HepG2 (cell line): ENCODE results near the gene PKN2. TPM values are rescaled to one million over a fixed set of nuclear protein-coding genes. Genes with fewer than 3 reads are reported as not detected.

Source experiments
- BCLAF1 ChIP-seq: fragments of 450-650 bp; IDR thresholded peaks from 2 replicates; pipeline ENCODE4 v1.6.1; 2017; ENCODE audit warnings: mild to moderate bottlenecking
- FOXK1 ChIP-seq: sonication (generic); formaldehyde crosslinking; IDR thresholded peaks from 2 replicates; pipeline ENCODE4 v1.4.0; 2020; ENCODE audit warnings: low read depth, missing genetic modification reagents, borderline replicate concordance
- HIC2 ChIP-seq: sonication (generic); formaldehyde crosslinking; IDR thresholded peaks from 2 replicates; pipeline ENCODE4 v1.9.0; 2022; ENCODE audit warnings: low read depth, missing genetic modification reagents
- HNRNPL ChIP-seq: fragments of 200-400 bp; formaldehyde crosslinking; IDR thresholded peaks from 2 replicates; pipeline ENCODE4 v1.6.1; 2017; ENCODE audit warnings: mild to moderate bottlenecking, low read depth, low read length
- IKZF5 ChIP-seq: IDR thresholded peaks from 2 replicates; pipeline ENCODE4 v1.6.1; 2018; ENCODE audit warnings: missing genetic modification reagents, mild to moderate bottlenecking, missing compliant biosample characterization
- KDM6A ChIP-seq: IDR thresholded peaks from 2 replicates; pipeline ENCODE4 v1.6.1; 2016; ENCODE audit warnings: low read depth
- MTF1 ChIP-seq: sonication (generic); formaldehyde crosslinking; IDR thresholded peaks from 2 replicates; pipeline ENCODE4 v1.5.0; 2020; ENCODE audit warnings: missing genetic modification reagents
- SMAD3 ChIP-seq: sonication (generic); formaldehyde crosslinking; IDR thresholded peaks from 2 replicates; pipeline ENCODE4 v1.4.0; 2020; ENCODE audit warnings: missing genetic modification reagents
- TFAP4 ChIP-seq: sonication (generic); IDR thresholded peaks from 2 replicates; pipeline ENCODE4 v1.6.1; 2016; ENCODE audit warnings: low read depth, borderline replicate concordance
- THRA ChIP-seq: sonication (generic); formaldehyde crosslinking; IDR thresholded peaks from 2 replicates; pipeline ENCODE4 v1.4.0; 2020; ENCODE audit warnings: missing genetic modification reagents, borderline replicate concordance
- ZFP91 ChIP-seq: sonication (generic); formaldehyde crosslinking; IDR thresholded peaks from 2 replicates; pipeline ENCODE4 v1.9.0; 2022; ENCODE audit warnings: missing genetic modification reagents, mild to moderate bottlenecking, borderline replicate concordance
- ZNF180 ChIP-seq: sonication (generic); formaldehyde crosslinking; IDR thresholded peaks from 2 replicates; pipeline ENCODE4 v1.4.0; 2020; ENCODE audit warnings: low read depth, missing genetic modification reagents, borderline replicate concordance
- ZNF224 ChIP-seq: sonication (generic); formaldehyde crosslinking; IDR thresholded peaks from 2 replicates; pipeline ENCODE4 v1.5.0; 2020; ENCODE audit warnings: mild to moderate bottlenecking, missing genetic modification reagents
- ZNF230 ChIP-seq: sonication (generic); formaldehyde crosslinking; IDR thresholded peaks from 2 replicates; pipeline ENCODE4 v1.4.0; 2020; ENCODE audit warnings: mild to moderate bottlenecking, missing genetic modification reagents
- ZNF329 ChIP-seq: sonication (generic); formaldehyde crosslinking; IDR thresholded peaks from 2 replicates; pipeline ENCODE4 v1.9.0; 2021; ENCODE audit warnings: low read depth, mild to moderate bottlenecking, missing genetic modification reagents
- ZNF629 ChIP-seq: sonication (generic); formaldehyde crosslinking; conservative IDR thresholded peaks from 2 replicates; pipeline ENCODE4 v1.5.0; 2020; ENCODE audit warnings: missing genetic modification reagents
- ZNF790 ChIP-seq: sonication (generic); formaldehyde crosslinking; IDR thresholded peaks from 2 replicates; pipeline ENCODE4 v1.8.0; 2022; ENCODE audit warnings: missing genetic modification reagents, mild to moderate bottlenecking, borderline replicate concordance
- ZNF891 ChIP-seq: sonication (generic); formaldehyde crosslinking; IDR thresholded peaks from 2 replicates; pipeline ENCODE4 v1.5.0; 2020; ENCODE audit warnings: mild to moderate bottlenecking, missing genetic modification reagents
- polyA plus RNA-seq, 8 experiments: library from polyadenylated mRNA; depleted of rRNA in 3 of 8; stranded (reverse) in 7 of 8; unstranded in 1 of 8; fragments of >200 nt; fragmentation: Illumina TruSeq in 4 of 8; extraction: Trizol in 4 of 8; gene quantifications; 2 replicates each; pipeline versions ENCODE4 v1.2.1 to v1.2.3, GENCODE V29; 2011 to 2016; ENCODE audit warnings: low read depth in 4 of 8, missing spikeins in 1 of 8, mixed read lengths in 1 of 8; ENCODE audit not compliant: insufficient read depth in 1 of 8
- total RNA-seq, 5 experiments: library from RNA; depleted of rRNA; stranded (reverse); fragments of >200 nt; fragmentation: Illumina TruSeq; extraction: Trizol; gene quantifications; 2 replicates each; pipeline ENCODE4 v1.2.3, GENCODE V29; 2016; ENCODE audit warnings: low read depth in 1 of 5

Gene PKN2
- total and polyA plus RNA-seq, 2 of the 13 experiments (the other 11 are each of a cell fraction or from before 2014, with no cell fraction given), result 17.0 to 29.4 TPM

- no peak for TF ChIP-seq ZNF790 (CRISPR knock-in tag)
- no peak for TF ChIP-seq HIC2 (CRISPR knock-in tag)
- peak; percentile 44; the same call in 1 of the 2 replicates for TF ChIP-seq TFAP4
- no peak for TF ChIP-seq ZNF224 (CRISPR knock-in tag)
- TF ChIP-seq KDM6A (CRISPR knock-in tag), result no peak
- peak; percentile 70; the same call in 1 of the 2 replicates for TF ChIP-seq FOXK1
- no peak for TF ChIP-seq MTF1 (CRISPR knock-in tag)
- TF ChIP-seq ZFP91 (CRISPR knock-in tag), result peak; percentile 86; the same call in 1 of the 2 replicates
- TF ChIP-seq THRA, result peak; percentile 72; the same call in 1 of the 2 replicates
- TF ChIP-seq HNRNPL, result no peak
- no peak for TF ChIP-seq BCLAF1
- no peak; the same call in 1 of the 2 replicates for TF ChIP-seq ZNF891
- no peak; the same call in 1 of the 2 replicates for TF ChIP-seq ZNF230 (CRISPR knock-in tag)
- TF ChIP-seq SMAD3, result no peak
- no peak for TF ChIP-seq ZNF180
- no peak for TF ChIP-seq ZNF329 (CRISPR knock-in tag)
- peak; percentile 64 for TF ChIP-seq IKZF5
- TF ChIP-seq ZNF629 (CRISPR knock-in tag), result no peak; the same call in 1 of the 2 replicates
Observed at GRCh38 chr1:88683541-88684481, at the start of gene PKN2 (continued).
